Osteoblast (primary cell): Measurements from ENCODE around the gene ANGPT4. TPM values are rescaled to one million over a fixed set of nuclear protein-coding genes. Genes with fewer than 3 reads are reported as not detected.
A peak's percentile ranks its signal among the peaks of the same experiment; 100 is the strongest.
"Not testable (repeated sequence)": the region's sequence is repeated elsewhere in the genome, so short reads cannot be mapped to it uniquely, and the experiment has no call there.

ENCODE experiments used
- DNase-seq: peaks from one replicate; pipeline ENCODE4 v3.0.0; 2011; ENCODE audit warnings: low spot score, mixed read lengths; ENCODE audit not compliant: insufficient read length; ENCODE audit errors: missing footprints
- H2AFZ ChIP-seq: 2 replicates; pipeline ENCODE4 v1.6.0; 2011; ENCODE audit warnings: mild to moderate bottlenecking, low read length
- H3K27ac ChIP-seq: 2 replicates; pipeline ENCODE4 v1.5.1; 2011; ENCODE audit warnings: mild to moderate bottlenecking, low read depth, low read length, moderate library complexity
- H3K27me3 ChIP-seq: 2 replicates; pipeline ENCODE4 v1.6.0; 2012; ENCODE audit warnings: mild to moderate bottlenecking, control low read depth, inconsistent platforms, low read length, moderate library complexity; ENCODE audit not compliant: insufficient read depth
- H3K36me3 ChIP-seq: 2 replicates; pipeline ENCODE4 v1.5.1; 2011; ENCODE audit warnings: mild to moderate bottlenecking, low read length, control low read depth, moderate library complexity; ENCODE audit not compliant: insufficient read depth
- H3K4me1 ChIP-seq: 2 replicates; pipeline ENCODE4 v1.5.1; 2011; ENCODE audit warnings: mild to moderate bottlenecking, low read length, control low read depth, moderate library complexity; ENCODE audit not compliant: insufficient read depth
- H3K4me2 ChIP-seq: 2 replicates; pipeline ENCODE4 v1.6.0; 2011; ENCODE audit warnings: mild to moderate bottlenecking, low read length; ENCODE audit not compliant: insufficient read depth
- H3K4me3 ChIP-seq: fragments of 200-600 bp; sonication (generic); 3 replicates; pipeline ENCODE4 v1.5.1; 2012; ENCODE audit warnings: mild to moderate bottlenecking, low read length, inconsistent platforms; ENCODE audit not compliant: insufficient read depth
- H3K79me2 ChIP-seq: 2 replicates; pipeline ENCODE4 v1.6.0; 2012; ENCODE audit warnings: mild to moderate bottlenecking, low read length, control low read depth, inconsistent platforms; ENCODE audit not compliant: insufficient read depth
- H3K9me3 ChIP-seq: 2 replicates; pipeline ENCODE4 v1.5.1; 2011; ENCODE audit warnings: low read depth, low read length, control low read depth
- H4K20me1 ChIP-seq: 2 replicates; pipeline ENCODE4 v1.6.0; 2012; ENCODE audit warnings: mild to moderate bottlenecking, low read length, control low read depth; ENCODE audit not compliant: insufficient read depth
- total RNA-seq: library from RNA; depleted of rRNA; stranded (reverse); fragments of >200 nt; gene quantifications from 2 replicates; pipeline ENCODE4 v1.2.3, GENCODE V29; 2012
- TF ChIP-seq, protein P1 (sequence below): IDR thresholded peaks from 2 replicates; pipeline ENCODE4 v1.5.1; 2011; ENCODE audit warnings: mild to moderate bottlenecking, low read depth, low read length, moderate library complexity; ENCODE audit errors: extremely low read depth

Gene ANGPT4
- total RNA-seq, 1 donor, result under 0.01 TPM

- no peaks in the 10 kb centered on the region for H3K36me3 ChIP-seq
- peaks cover 32% of the 10 kb centered on the region for H3K4me1 ChIP-seq
- peak overlapping the region; percentile 62 for H3K27ac ChIP-seq
- H3K79me2 ChIP-seq, result peaks cover 10% of the 10 kb centered on the region
- peak overlapping the region; percentile 57 for H3K4me2 ChIP-seq
- DNase-seq, result peak; percentile 92
- peaks cover 3% of the 10 kb centered on the region for H4K20me1 ChIP-seq
- no peaks in the 10 kb centered on the region for H3K27me3 ChIP-seq
- H3K4me3 ChIP-seq, result peak overlapping the region; percentile 34
- no peak overlapping the region for H2AFZ ChIP-seq
- H3K9me3 ChIP-seq, result no peaks in the 10 kb centered on the region
- TF ChIP-seq, protein P1, sequence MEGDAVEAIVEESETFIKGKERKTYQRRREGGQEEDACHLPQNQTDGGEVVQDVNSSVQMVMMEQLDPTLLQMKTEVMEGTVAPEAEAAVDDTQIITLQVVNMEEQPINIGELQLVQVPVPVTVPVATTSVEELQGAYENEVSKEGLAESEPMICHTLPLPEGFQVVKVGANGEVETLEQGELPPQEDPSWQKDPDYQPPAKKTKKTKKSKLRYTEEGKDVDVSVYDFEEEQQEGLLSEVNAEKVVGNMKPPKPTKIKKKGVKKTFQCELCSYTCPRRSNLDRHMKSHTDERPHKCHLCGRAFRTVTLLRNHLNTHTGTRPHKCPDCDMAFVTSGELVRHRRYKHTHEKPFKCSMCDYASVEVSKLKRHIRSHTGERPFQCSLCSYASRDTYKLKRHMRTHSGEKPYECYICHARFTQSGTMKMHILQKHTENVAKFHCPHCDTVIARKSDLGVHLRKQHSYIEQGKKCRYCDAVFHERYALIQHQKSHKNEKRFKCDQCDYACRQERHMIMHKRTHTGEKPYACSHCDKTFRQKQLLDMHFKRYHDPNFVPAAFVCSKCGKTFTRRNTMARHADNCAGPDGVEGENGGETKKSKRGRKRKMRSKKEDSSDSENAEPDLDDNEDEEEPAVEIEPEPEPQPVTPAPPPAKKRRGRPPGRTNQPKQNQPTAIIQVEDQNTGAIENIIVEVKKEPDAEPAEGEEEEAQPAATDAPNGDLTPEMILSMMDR, result no peak
Measured at GRCh38 chr20:856361-856775, 59.8 kb downstream of the ANGPT4 start.

GRCh38 chr20:855466-856360 lies 60.4 kb downstream of the ANGPT4 start:
- no peak overlapping the region for H2AFZ ChIP-seq
- TF ChIP-seq, protein P1, result no peak

DNA sequence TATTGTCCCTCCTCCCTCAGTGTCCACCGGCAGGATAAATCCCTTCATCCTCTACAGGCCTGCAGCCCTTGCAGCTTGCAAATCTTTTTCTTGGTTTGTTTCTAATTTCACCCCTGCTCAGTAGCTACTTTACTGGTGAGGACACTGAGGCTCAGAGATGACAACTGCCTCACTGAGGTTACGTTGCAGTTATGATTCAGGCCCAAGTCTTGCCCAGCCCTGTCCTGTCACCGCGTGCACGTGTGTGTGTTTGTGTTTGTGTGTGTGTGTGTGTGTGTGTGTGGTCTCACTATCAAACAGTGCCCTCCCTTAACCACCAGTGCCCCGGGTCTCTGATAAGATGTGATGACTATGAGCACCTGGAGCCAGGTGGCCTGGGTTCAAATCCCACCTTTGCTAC lies 61.5 kb downstream of the ANGPT4 start:
- TF ChIP-seq, protein P1, result no peak
- Histone ChIP-seq H3K9me3 (no peaks in the 10 kb centered on the region), H3K27ac (no peak overlapping the region), H3K4me1 (peaks cover 22% of the 10 kb centered on the region), H3K4me3 (no peak overlapping the region), H2AFZ (no peak overlapping the region), H3K36me3 (no peaks in the 10 kb centered on the region), H3K79me2 (peaks cover 10% of the 10 kb centered on the region), H3K27me3 (no peaks in the 10 kb centered on the region), H4K20me1 (peaks cover 3% of the 10 kb centered on the region), H3K4me2 (no peak overlapping the region)
- DNase-seq, result no peak

More at GRCh38 chr20:855466-856360, 60.4 kb downstream of the ANGPT4 start:
- Histone ChIP-seq H3K4me3 (peak overlapping the region; percentile 34), H4K20me1 (peaks cover 3% of the 10 kb centered on the region), H3K79me2 (peaks cover 10% of the 10 kb centered on the region), H3K27me3 (no peaks in the 10 kb centered on the region), H3K4me1 (peaks cover 32% of the 10 kb centered on the region), H3K9me3 (no peaks in the 10 kb centered on the region), H3K4me2 (peak overlapping the region; percentile 57), H3K36me3 (no peaks in the 10 kb centered on the region), H3K27ac (peak overlapping the region; percentile 62)
- DNase-seq, result no peak

- no peak overlapping the region for H2AFZ ChIP-seq
- H3K79me2 ChIP-seq, result peaks cover 10% of the 10 kb centered on the region
- peaks cover 18% of the 10 kb centered on the region for H3K4me1 ChIP-seq
- H3K27me3 ChIP-seq, result no peaks in the 10 kb centered on the region
- no peak overlapping the region for H3K4me2 ChIP-seq
- no peak overlapping the region for H3K27ac ChIP-seq
- no peaks in the 10 kb centered on the region for H3K9me3 ChIP-seq
- no peaks in the 10 kb centered on the region for H3K36me3 ChIP-seq
- no peak overlapping the region for H3K4me3 ChIP-seq
- DNase-seq, result no peak
- TF ChIP-seq, protein P1, result no peak
- peaks cover 3% of the 10 kb centered on the region for H4K20me1 ChIP-seq
Measured at GRCh38 chr20:853406-853996, 62.6 kb downstream of the ANGPT4 start.

GRCh38 chr20:848731-849130 lies 67.4 kb downstream of the ANGPT4 start:
- not testable (repeated sequence) for H3K36me3 ChIP-seq, H3K4me2 ChIP-seq, H3K4me1 ChIP-seq, H2AFZ ChIP-seq, H3K9me3 ChIP-seq, H3K27me3 ChIP-seq, H4K20me1 ChIP-seq, H3K4me3 ChIP-seq, H3K27ac ChIP-seq, DNase-seq
- peaks cover 27% of the 10 kb centered on the region for H3K79me2 ChIP-seq
